Skeletal muscle tissue (tissue), 4 donors: ENCODE results near the gene OTUB2. TPM values are rescaled to one million over a fixed set of nuclear protein-coding genes. Genes with fewer than 3 reads are reported as not detected.
A peak's percentile ranks its signal among the peaks of the same experiment; 100 is the strongest.
"Not testable (repeated sequence)": the region's sequence is repeated elsewhere in the genome, so short reads cannot be mapped to it uniquely, and the experiment has no call there.

Experiments
- H3K27ac ChIP-seq: one replicate; pipeline ENCODE4 v1.7.0; 2013; ENCODE audit warnings: mild to moderate bottlenecking, low read depth, low read length, inconsistent platforms
- H3K27me3 ChIP-seq, 3 donors: one replicate each; pipeline ENCODE4 v1.7.0; 2013; ENCODE audit warnings: low read length in 3 of 3; ENCODE audit not compliant: control insufficient read depth in 3 of 3, insufficient read depth in 3 of 3
- H3K36me3 ChIP-seq, 3 donors: one replicate each; pipeline ENCODE4 v1.7.0; 2013; ENCODE audit warnings: low read length in 3 of 3; ENCODE audit not compliant: control insufficient read depth in 3 of 3, insufficient read depth in 3 of 3
- H3K4me1 ChIP-seq, 3 donors: one replicate each; pipeline ENCODE4 v1.7.0; 2013; ENCODE audit warnings: low read length in 3 of 3, mild to moderate bottlenecking in 3 of 3; ENCODE audit not compliant: control insufficient read depth in 3 of 3, insufficient read depth in 3 of 3
- H3K4me3 ChIP-seq, 3 donors: one replicate each; pipeline ENCODE4 v1.7.0; 2013; ENCODE audit warnings: low read length in 3 of 3
- H3K9ac ChIP-seq, 3 donors: one replicate each; pipeline ENCODE4 v1.7.0; 2013; ENCODE audit warnings: low read length in 3 of 3, mild to moderate bottlenecking in 3 of 3, moderate library complexity in 2 of 3, low read depth in 1 of 3
- H3K9me3 ChIP-seq, 3 donors: one replicate each; pipeline ENCODE4 v1.7.0; 2013; ENCODE audit warnings: low read length in 3 of 3; ENCODE audit not compliant: control insufficient read depth in 3 of 3
- total RNA-seq: library from RNA; depleted of rRNA; stranded (reverse); fragments of >200 nt; gene quantifications from one replicate; pipeline ENCODE4 v1.2.3, GENCODE V29; 2014
- donor health status: Osteomylitis.

Gene OTUB2
- total RNA-seq, 1 donor from 2014 or later = 1.0 TPM

DNA sequence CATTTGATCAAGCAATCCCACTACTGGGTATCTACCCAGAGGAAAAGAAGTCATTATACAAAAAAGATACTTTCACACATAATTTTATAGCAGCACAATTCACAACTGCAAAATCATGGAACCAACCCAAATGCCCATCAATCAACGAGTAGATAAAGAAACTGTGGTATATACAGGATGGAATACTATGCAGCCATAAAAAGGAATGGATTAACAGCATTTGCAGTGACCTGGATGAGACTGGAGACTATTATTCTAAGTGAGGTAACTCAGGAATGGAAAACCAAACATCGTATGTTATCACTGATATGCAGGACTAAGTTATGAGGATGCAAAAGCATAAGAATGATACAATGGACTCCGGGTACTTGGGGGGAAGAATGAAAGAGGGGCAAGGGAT is 45.9 kb downstream of the OTUB2 start:
- H3K9ac ChIP-seq, H3K4me1 ChIP-seq, H3K9me3 ChIP-seq, H3K4me3 ChIP-seq, H3K36me3 ChIP-seq, H3K27ac ChIP-seq, H3K27me3 ChIP-seq: not testable (repeated sequence)

DNA sequence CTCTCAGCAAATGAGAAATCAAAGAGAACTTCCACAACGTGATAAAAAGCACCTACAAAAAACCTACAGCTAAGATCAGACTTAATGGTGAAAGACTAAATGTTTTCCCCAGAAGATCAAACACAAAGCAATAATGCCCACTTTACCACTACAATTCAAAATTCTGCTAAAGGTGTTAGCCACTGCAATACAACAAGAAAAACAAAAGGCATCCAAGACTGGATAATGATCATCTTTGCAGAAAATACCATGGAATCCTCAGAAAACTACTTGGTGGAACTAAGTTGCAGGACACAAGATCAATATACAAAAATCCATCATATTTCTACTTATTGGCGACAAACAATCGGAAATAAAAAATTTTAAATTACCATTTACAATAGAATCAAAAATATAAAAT is 48.4 kb downstream of the OTUB2 start:
- H3K9ac ChIP-seq = no peak overlapping the region
- H3K27ac ChIP-seq = no peak overlapping the region
- H3K4me1 ChIP-seq = peaks cover 22 to 30% (median 25%) of the 10 kb centered on the region in 3 donors
- no peak overlapping the region for H3K4me3 ChIP-seq
- H3K27me3 ChIP-seq = no peaks in the 10 kb centered on the region
- peaks cover 0 to 2% (median 0%) of the 10 kb centered on the region in 3 donors for H3K9me3 ChIP-seq
- H3K36me3 ChIP-seq = peaks cover 7 to 14% (median 10%) of the 10 kb centered on the region in 3 donors

DNA sequence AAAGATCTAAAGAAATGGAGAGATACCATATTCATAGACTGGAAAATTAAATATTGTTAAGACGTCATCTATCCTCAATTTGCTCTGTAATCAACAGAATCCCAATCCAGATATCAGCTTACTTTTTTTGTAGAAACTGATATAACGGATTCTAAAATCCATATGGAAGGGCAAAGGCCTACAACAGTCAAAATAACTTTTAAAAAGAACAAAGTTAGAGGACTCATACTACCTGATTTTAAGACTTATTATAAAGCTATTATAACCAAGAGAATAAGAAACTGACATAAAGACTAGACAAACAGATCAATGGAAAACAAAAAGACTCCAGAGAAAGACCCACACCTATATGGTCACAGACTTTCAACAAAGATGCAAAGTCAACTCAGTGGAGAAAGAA is 48.9 kb downstream of the OTUB2 start:
- no peaks in the 10 kb centered on the region for H3K27me3 ChIP-seq
- peaks cover 0 to 2% (median 0%) of the 10 kb centered on the region in 3 donors for H3K9me3 ChIP-seq
- no peak overlapping the region for H3K4me3 ChIP-seq
- H3K9ac ChIP-seq = no peak overlapping the region
- no peak overlapping the region for H3K27ac ChIP-seq
- peaks cover 7 to 14% (median 10%) of the 10 kb centered on the region in 3 donors for H3K36me3 ChIP-seq
- H3K4me1 ChIP-seq = peaks cover 24 to 35% (median 30%) of the 10 kb centered on the region in 3 donors

DNA sequence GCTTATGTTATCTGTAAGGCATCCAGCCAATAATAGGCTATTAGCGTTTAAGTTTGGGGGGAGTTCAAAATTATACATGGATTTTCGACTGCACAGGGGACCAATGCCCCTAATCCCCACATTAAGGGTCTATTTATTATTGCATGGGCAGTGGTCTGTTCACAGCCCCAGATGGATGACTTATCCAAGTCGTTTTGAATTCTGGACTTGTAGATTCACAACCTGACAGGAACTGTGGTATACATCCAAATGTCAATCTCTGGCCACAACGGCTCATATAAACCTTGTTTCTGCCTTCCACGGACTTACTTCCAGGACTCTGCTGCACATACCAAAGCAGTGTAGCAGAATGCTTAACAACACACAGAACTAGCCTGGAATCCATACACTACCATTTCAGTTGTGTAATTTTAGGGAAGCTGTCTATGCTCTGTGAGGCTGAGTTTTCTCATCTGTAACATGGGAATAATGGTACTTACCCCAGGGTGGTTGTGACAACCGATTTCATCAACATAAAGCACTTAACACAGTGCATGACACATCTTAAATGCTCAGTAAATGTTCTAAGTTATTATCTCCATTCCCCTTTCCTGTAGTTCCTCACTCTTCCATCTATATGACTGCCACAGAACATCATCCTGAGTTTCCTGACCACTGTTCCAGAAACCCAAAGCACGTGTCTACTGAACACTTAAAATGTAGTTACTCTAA is 51.1 kb downstream of the OTUB2 start:
- Histone ChIP-seq H3K4me3 (peak overlapping the region; percentile 6 to 41 (median 29)), H3K27me3 (no peaks in the 10 kb centered on the region), H3K27ac (no peak overlapping the region), H3K4me1 (peaks cover 28 to 42% (median 36%) of the 10 kb centered on the region in 3 donors), H3K36me3 (peaks cover 7 to 14% (median 10%) of the 10 kb centered on the region in 3 donors), H3K9ac (peak overlapping the region in 2 of 3 donors; percentile 2 to 26), H3K9me3 (peaks cover 0 to 2% (median 0%) of the 10 kb centered on the region in 3 donors)

DNA sequence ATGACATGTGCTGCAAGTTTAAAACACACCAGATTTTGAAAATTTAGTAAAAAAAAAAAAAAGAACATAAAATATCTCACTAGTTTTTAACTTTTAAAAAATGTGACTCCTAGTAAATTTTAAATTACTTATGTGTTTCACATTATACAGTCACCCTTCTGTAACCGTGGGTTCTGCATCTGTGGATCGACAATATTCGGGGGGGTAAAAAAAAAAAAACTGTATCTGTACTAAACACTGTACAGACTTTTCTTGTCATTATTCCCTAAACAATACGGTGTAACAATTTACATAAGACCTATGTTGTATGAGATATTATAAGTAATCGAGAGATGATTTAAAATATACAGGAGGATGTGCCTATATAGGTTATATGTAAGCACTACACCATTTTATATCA is 51.7 kb downstream of the OTUB2 start:
- no peak overlapping the region for H3K27ac ChIP-seq
- no peaks in the 10 kb centered on the region for H3K27me3 ChIP-seq
- H3K36me3 ChIP-seq = peaks cover 7 to 14% (median 10%) of the 10 kb centered on the region in 3 donors
- H3K4me3 ChIP-seq = peak overlapping the region; percentile 29 to 95 (median 92)
- peaks cover 28 to 42% (median 36%) of the 10 kb centered on the region in 3 donors for H3K4me1 ChIP-seq
- H3K9ac ChIP-seq = no peak overlapping the region
- peaks cover 0 to 2% (median 0%) of the 10 kb centered on the region in 3 donors for H3K9me3 ChIP-seq

DNA sequence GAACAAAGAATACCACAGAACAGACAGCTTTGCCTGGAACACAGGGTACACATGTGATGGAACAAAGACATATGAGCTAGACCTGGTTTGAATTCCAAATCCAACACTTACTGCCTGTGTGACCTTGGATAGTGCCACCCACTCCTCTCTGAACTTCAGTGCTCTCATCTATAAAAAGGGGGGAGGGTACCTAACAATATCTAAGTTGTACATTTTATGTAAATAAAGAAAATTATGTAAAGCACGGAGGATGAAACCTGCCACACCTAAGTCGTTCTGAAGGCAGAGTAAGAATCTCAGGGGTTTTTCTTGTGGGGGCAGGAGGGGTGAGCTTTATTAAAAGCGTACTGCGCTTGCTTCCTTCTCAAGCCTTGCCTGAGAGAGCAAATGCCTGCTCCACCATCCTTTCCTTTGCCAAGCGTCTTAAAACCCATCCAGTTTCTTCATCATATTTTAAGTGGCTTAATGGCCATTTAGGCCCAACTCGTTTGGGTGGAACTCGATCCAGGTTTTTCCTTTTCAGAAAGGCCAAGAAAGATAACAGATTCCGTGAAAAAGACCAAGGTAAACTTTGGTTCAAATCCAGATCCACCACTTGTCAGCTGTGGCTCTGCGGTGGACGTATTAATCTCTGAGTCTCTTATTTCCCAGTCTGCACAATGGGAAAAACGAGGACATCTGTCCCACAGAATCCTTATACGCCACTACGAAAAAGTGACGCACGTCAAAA is 53.9 kb downstream of the OTUB2 start:
- Histone ChIP-seq H3K27me3 (no peaks in the 10 kb centered on the region), H3K27ac (peak overlapping the region; percentile 93), H3K9ac (peak overlapping the region; percentile 94 to 95 (median 94)), H3K9me3 (peaks cover 0 to 2% (median 0%) of the 10 kb centered on the region in 3 donors), H3K36me3 (peaks cover 7 to 14% (median 10%) of the 10 kb centered on the region in 3 donors), H3K4me3 (peak overlapping the region; percentile 92 to 95 (median 92)), H3K4me1 (peaks cover 28 to 42% (median 36%) of the 10 kb centered on the region in 3 donors)

DNA sequence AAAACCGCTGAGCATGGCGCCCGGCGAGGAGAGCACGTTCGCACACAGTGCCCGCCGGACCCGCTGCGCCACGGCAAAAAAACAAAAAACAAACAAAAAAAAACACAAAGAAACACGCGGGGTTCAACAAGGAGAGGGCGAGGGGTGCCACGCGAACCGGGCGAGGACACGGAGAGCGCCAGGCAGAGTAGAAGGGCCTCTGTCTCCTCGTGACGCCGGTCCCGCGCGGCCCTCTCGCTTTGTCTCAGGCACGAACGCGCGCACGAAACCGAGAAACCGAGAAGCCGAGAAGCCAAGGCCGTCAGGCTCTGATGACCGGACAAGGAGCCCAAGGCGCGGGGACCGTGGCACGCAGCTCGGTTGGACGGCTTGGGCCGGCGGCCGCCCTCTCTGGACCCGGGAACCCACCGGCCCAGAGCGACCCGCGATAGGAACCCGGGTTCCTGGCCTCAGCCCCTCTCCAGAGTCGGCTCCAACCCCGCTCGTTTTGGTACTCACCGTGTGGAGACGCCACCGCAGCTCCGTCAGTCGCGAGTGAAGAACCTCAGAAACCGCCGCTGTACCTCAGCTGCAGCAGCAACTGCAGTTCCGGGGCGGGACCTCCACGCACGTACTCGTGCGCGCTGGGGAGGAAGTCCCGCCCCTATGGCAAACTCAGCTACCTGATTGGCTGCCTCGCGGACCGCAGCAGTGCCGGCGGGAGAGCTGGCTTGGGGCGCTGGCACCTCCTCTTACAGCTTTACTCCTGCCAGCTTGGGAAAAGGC is 54.7 kb downstream of the OTUB2 start, which contains the start of the genes DDX24 and IFI27L1:
Gene DDX24 (minus strand): TSS at position 582 of the 765 bp plus-strand sequence. CDS start 1,460 bp downstream, outside the sequence.
Gene IFI27L1 (plus strand): TSS at position 690 of the 765 bp plus-strand sequence. CDS start 15,628 bp downstream, outside the sequence.
- Histone ChIP-seq H3K27ac (peak within 1 kb of the TSS; percentile 93), H3K9ac (peak within 1 kb of the TSS; percentile 94 to 95 (median 94)), H3K36me3 (peaks cover 7 to 14% (median 10%) of the 10 kb centered on the region in 3 donors), H3K4me1 (peaks cover 28 to 42% (median 36%) of the 10 kb centered on the region in 3 donors), H3K9me3 (no peaks in the 10 kb centered on the region), H3K27me3 (no peaks in the 10 kb centered on the region), H3K4me3 (peak within 1 kb of the TSS; percentile 92 to 95 (median 92))

DNA sequence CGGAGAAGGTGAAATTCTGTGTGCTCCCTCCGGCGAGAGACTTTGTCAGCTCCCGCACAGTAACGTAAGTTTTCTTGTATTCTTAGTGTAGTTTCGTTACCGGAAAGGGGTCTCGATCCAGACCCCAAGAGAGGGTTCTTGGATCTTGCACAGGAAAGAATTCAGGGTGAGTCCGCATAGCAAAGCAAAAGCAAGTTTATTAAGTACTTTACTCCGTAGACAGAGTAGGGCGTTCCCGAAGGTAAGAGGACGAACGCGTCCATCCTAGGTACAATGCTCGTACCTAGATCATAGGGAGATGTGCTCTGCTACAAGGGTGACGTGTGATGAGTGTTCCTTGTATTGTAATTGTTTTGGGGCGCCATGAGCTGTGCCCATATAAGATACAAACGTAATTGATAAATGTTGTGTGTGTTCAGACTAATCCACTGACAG is 55.3 kb downstream of the OTUB2 start:
- H3K9me3 ChIP-seq = no peaks in the 10 kb centered on the region
- peak overlapping the region; percentile 94 to 95 (median 94) for H3K9ac ChIP-seq
- no peaks in the 10 kb centered on the region for H3K27me3 ChIP-seq
- peak overlapping the region; percentile 92 to 95 (median 92) for H3K4me3 ChIP-seq
- peak overlapping the region; percentile 93 for H3K27ac ChIP-seq
- peaks cover 28 to 42% (median 36%) of the 10 kb centered on the region in 3 donors for H3K4me1 ChIP-seq
- H3K36me3 ChIP-seq = peaks cover 7 to 14% (median 10%) of the 10 kb centered on the region in 3 donors

DNA sequence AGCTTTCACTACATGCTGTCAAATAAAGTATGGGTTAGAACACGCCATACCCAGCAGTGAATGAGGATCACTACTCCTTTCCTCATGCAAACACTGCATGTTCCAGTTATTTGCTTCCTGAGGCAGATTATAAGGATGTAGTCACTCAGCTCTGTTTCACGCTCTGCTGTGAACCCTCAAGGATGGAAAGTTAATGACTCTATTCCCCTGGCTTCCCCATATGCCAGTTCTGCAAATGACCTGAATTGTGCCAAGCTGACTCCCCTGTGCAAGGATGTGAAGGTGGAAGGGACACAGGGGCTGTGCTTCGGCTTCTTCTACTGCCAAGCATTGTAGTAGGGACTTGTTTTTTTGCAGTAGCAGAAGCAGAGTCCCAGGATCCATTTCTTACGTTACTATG is 61.8 kb downstream of the OTUB2 start:
- H3K27ac ChIP-seq = no peak overlapping the region
- no peak overlapping the region for H3K4me3 ChIP-seq
- no peaks in the 10 kb centered on the region for H3K4me1 ChIP-seq
- no peaks in the 10 kb centered on the region for H3K27me3 ChIP-seq
- no peak overlapping the region for H3K9ac ChIP-seq
- H3K36me3 ChIP-seq = no peaks in the 10 kb centered on the region
- no peaks in the 10 kb centered on the region for H3K9me3 ChIP-seq
